ENCODE measurements around the gene TEX29.

The TEX29 gene

GRCh38 chr13:111291908-111292307 lies 28.5 kb upstream of the TEX29 start:
- Histone ChIP-seq H3K27ac (ENCODE audit: low read depth, low read length) (no peak overlapping the region), H2AFZ (ENCODE audit: low read length, unreplicated experiment) (no peak overlapping the region), H3K4me1 (ENCODE audit: control insufficient read depth, insufficient read depth, low read length, unreplicated experiment) (no peaks in the 10 kb centered on the region), H3K4me3 (ENCODE audit: low read depth, low read length) (no peak overlapping the region), H3K79me2 (ENCODE audit: control insufficient read depth, insufficient read depth, low read length, unreplicated experiment) (no peaks in the 10 kb centered on the region), H3K27me3 (ENCODE audit: insufficient read depth, low read length) (no peaks in the 10 kb centered on the region), H3K36me3 (ENCODE audit: insufficient read depth, low read length) (no peaks in the 10 kb centered on the region)

- H3K36me3 ChIP-seq (ENCODE audit: insufficient read depth, low read length), result no peaks in the 10 kb centered on the region
- no peaks in the 10 kb centered on the region for H3K79me2 ChIP-seq (ENCODE audit: control insufficient read depth, insufficient read depth, low read length, unreplicated experiment)
- no peak overlapping the region for H3K27ac ChIP-seq (ENCODE audit: low read depth, low read length)
Measured at GRCh38 chr13:111292710-111293485, 27.5 kb upstream of the TEX29 start.

GRCh38 chr13:111295886-111296285 lies 24.6 kb upstream of the TEX29 start:
- Histone ChIP-seq H3K36me3 (ENCODE audit: insufficient read depth, low read length) (no peaks in the 10 kb centered on the region), H3K27ac (ENCODE audit: low read depth, low read length) (no peak overlapping the region), H3K79me2 (ENCODE audit: control insufficient read depth, insufficient read depth, low read length, unreplicated experiment) (no peaks in the 10 kb centered on the region), H2AFZ (ENCODE audit: low read length, unreplicated experiment) (no peak overlapping the region), H3K4me3 (ENCODE audit: low read depth, low read length) (no peak overlapping the region), H3K4me1 (ENCODE audit: control insufficient read depth, insufficient read depth, low read length, unreplicated experiment) (no peaks in the 10 kb centered on the region), H3K27me3 (ENCODE audit: insufficient read depth, low read length) (no peaks in the 10 kb centered on the region)

More at GRCh38 chr13:111292710-111293485, 27.5 kb upstream of the TEX29 start:
- Histone ChIP-seq H3K4me3 (ENCODE audit: low read depth, low read length) (no peak overlapping the region), H3K27me3 (ENCODE audit: insufficient read depth, low read length) (no peaks in the 10 kb centered on the region), H3K4me1 (ENCODE audit: control insufficient read depth, insufficient read depth, low read length, unreplicated experiment) (no peaks in the 10 kb centered on the region), H2AFZ (ENCODE audit: low read length, unreplicated experiment) (no peak overlapping the region)

- Histone ChIP-seq H3K27ac (ENCODE audit: low read depth, low read length) (no peak overlapping the region), H2AFZ (ENCODE audit: low read length, unreplicated experiment) (no peak overlapping the region), H3K4me1 (ENCODE audit: control insufficient read depth, insufficient read depth, low read length, unreplicated experiment) (no peaks in the 10 kb centered on the region), H3K79me2 (ENCODE audit: control insufficient read depth, insufficient read depth, low read length, unreplicated experiment) (no peaks in the 10 kb centered on the region), H3K27me3 (ENCODE audit: insufficient read depth, low read length) (no peaks in the 10 kb centered on the region), H3K36me3 (ENCODE audit: insufficient read depth, low read length) (no peaks in the 10 kb centered on the region), H3K4me3 (ENCODE audit: low read depth, low read length) (no peak overlapping the region)
Measured at GRCh38 chr13:111296417-111296816, 24.0 kb upstream of the TEX29 start.

- no peaks in the 10 kb centered on the region for H3K79me2 ChIP-seq (ENCODE audit: control insufficient read depth, insufficient read depth, low read length, unreplicated experiment)
- H3K4me3 ChIP-seq (ENCODE audit: low read depth, low read length), result no peak overlapping the region
- no peaks in the 10 kb centered on the region for H3K4me1 ChIP-seq (ENCODE audit: control insufficient read depth, insufficient read depth, low read length, unreplicated experiment)
- no peak overlapping the region for H3K27ac ChIP-seq (ENCODE audit: low read depth, low read length)
- no peak overlapping the region for H2AFZ ChIP-seq (ENCODE audit: low read length, unreplicated experiment)
- H3K27me3 ChIP-seq (ENCODE audit: insufficient read depth, low read length), result no peaks in the 10 kb centered on the region
- peaks cover 9% of the 10 kb centered on the region; the same call in 1 of the 2 replicates for H3K36me3 ChIP-seq (ENCODE audit: insufficient read depth, low read length)
Measured at GRCh38 chr13:111298214-111298975, 22.0 kb upstream of the TEX29 start.

GRCh38 chr13:111302045-111302726 lies 18.3 kb upstream of the TEX29 start:
- Histone ChIP-seq H3K27ac (ENCODE audit: low read depth, low read length) (no peak overlapping the region), H2AFZ (ENCODE audit: low read length, unreplicated experiment) (no peak overlapping the region), H3K27me3 (ENCODE audit: insufficient read depth, low read length) (no peaks in the 10 kb centered on the region), H3K4me3 (ENCODE audit: low read depth, low read length) (no peak overlapping the region), H3K4me1 (ENCODE audit: control insufficient read depth, insufficient read depth, low read length, unreplicated experiment) (no peaks in the 10 kb centered on the region), H3K36me3 (ENCODE audit: insufficient read depth, low read length) (peaks cover 44% of the 10 kb centered on the region), H3K79me2 (ENCODE audit: control insufficient read depth, insufficient read depth, low read length, unreplicated experiment) (no peaks in the 10 kb centered on the region)

- Histone ChIP-seq H3K4me1 (ENCODE audit: control insufficient read depth, insufficient read depth, low read length, unreplicated experiment) (no peaks in the 10 kb centered on the region), H3K36me3 (ENCODE audit: insufficient read depth, low read length) (peaks cover 45% of the 10 kb centered on the region), H3K27me3 (ENCODE audit: insufficient read depth, low read length) (no peaks in the 10 kb centered on the region), H3K79me2 (ENCODE audit: control insufficient read depth, insufficient read depth, low read length, unreplicated experiment) (no peaks in the 10 kb centered on the region), H2AFZ (ENCODE audit: low read length, unreplicated experiment) (no peak overlapping the region), H3K27ac (ENCODE audit: low read depth, low read length) (no peak overlapping the region), H3K4me3 (ENCODE audit: low read depth, low read length) (no peak overlapping the region)
Measured at GRCh38 chr13:111303559-111303958, 16.9 kb upstream of the TEX29 start.

GRCh38 chr13:111304041-111304544 lies 16.3 kb upstream of the TEX29 start:
- H3K27ac ChIP-seq (ENCODE audit: low read depth, low read length), result no peak overlapping the region
- no peaks in the 10 kb centered on the region for H3K27me3 ChIP-seq (ENCODE audit: insufficient read depth, low read length)
- no peak overlapping the region for H2AFZ ChIP-seq (ENCODE audit: low read length, unreplicated experiment)
- H3K4me1 ChIP-seq (ENCODE audit: control insufficient read depth, insufficient read depth, low read length, unreplicated experiment), result no peaks in the 10 kb centered on the region
- no peaks in the 10 kb centered on the region for H3K79me2 ChIP-seq (ENCODE audit: control insufficient read depth, insufficient read depth, low read length, unreplicated experiment)
- peaks cover 45% of the 10 kb centered on the region for H3K36me3 ChIP-seq (ENCODE audit: insufficient read depth, low read length)
- H3K4me3 ChIP-seq (ENCODE audit: low read depth, low read length), result no peak overlapping the region

GRCh38 chr13:111304603-111305289 lies 15.7 kb upstream of the TEX29 start:
- H3K79me2 ChIP-seq (ENCODE audit: control insufficient read depth, insufficient read depth, low read length, unreplicated experiment), result no peaks in the 10 kb centered on the region
- no peak overlapping the region for H2AFZ ChIP-seq (ENCODE audit: low read length, unreplicated experiment)
- H3K4me1 ChIP-seq (ENCODE audit: control insufficient read depth, insufficient read depth, low read length, unreplicated experiment), result no peaks in the 10 kb centered on the region
- peaks cover 45% of the 10 kb centered on the region for H3K36me3 ChIP-seq (ENCODE audit: insufficient read depth, low read length)
- H3K27ac ChIP-seq (ENCODE audit: low read depth, low read length), result no peak overlapping the region
- H3K27me3 ChIP-seq (ENCODE audit: insufficient read depth, low read length), result no peaks in the 10 kb centered on the region
- no peak overlapping the region for H3K4me3 ChIP-seq (ENCODE audit: low read depth, low read length)

- Histone ChIP-seq H3K79me2 (ENCODE audit: control insufficient read depth, insufficient read depth, low read length, unreplicated experiment) (no peaks in the 10 kb centered on the region), H3K27ac (ENCODE audit: low read depth, low read length) (no peak overlapping the region), H2AFZ (ENCODE audit: low read length, unreplicated experiment) (no peak overlapping the region), H3K27me3 (ENCODE audit: insufficient read depth, low read length) (no peaks in the 10 kb centered on the region), H3K4me1 (ENCODE audit: control insufficient read depth, insufficient read depth, low read length, unreplicated experiment) (no peaks in the 10 kb centered on the region), H3K4me3 (ENCODE audit: low read depth, low read length) (no peak overlapping the region), H3K36me3 (ENCODE audit: insufficient read depth, low read length) (no peaks in the 10 kb centered on the region)
Measured at GRCh38 chr13:111312944-111313590, 7.4 kb upstream of the TEX29 start.
